Stimulated activated CD4-positive, alpha-beta T cell treated with anti-CD3 and anti-CD28 coated beads, TNF-alpha, amount 100 ng/mL, for 24 hours (primary cell): Measurements from ENCODE around the gene IZUMO1.
"Not testable (repeated sequence)": the region's sequence is repeated elsewhere in the genome, so short reads cannot be mapped to it uniquely, and the experiment has no call there.

Experiments
- DNase-seq, 3 experiments: peaks; one replicate each; pipeline ENCODE4 v3.0.0-alpha.2; 2020; ENCODE audit warnings: low read depth in 3 of 3

Gene IZUMO1

DNA sequence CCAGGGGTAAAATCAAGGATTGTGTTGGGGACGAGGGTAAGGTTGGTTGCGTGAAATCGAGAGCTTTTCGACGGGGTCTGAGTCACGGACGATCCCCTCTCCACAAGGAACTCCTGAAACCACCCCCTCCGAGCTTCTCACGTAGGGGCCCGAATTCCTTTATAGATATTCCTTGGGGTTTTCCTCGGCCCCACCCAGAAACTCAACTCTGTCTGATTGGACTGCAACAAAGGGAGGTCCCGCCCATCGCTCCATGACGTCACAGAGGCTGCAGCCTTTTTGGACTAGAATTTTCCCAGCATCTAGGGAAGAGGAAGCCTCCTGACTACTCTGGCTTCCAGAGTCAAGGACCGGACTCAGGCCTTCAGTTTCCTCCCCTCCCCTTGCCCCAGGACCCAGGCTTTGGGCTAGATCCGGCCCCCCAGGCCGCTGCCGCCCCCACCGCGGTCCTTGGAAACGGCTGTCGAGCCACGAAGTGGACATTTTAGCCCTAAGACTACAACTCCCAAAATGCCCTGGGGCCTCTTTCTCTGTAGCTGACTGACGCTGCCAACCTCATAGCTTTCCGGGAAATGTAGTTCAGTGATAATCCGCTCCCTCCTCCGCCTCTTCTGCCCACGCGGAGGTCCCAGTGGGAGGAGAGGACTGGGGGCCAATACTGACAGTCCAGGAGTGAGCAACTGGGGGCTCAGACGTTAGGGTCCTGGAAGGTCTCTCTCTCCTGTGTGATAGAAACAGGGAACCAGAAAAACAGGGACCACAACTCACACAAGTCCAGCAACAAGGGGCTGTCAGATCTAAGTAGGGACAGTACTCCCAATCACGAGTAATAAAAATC lies at the start of gene IZUMO1:
Gene IZUMO1, minus strand, starts transcription at position 172 of the 838 bp plus-strand sequence. CDS start 1,050 bp downstream, outside the sequence.
- peak in 2 of 3 experiments; percentile 28 to 50 for DNase-seq

- no peak for DNase-seq
Measured at GRCh38 chr19:48795685-48796070, 49.0 kb upstream of the IZUMO1 start.

GRCh38 chr19:48795055-48795684 lies 48.5 kb upstream of the IZUMO1 start:
- DNase-seq = peak; percentile 67 to 81 (median 74)

DNA sequence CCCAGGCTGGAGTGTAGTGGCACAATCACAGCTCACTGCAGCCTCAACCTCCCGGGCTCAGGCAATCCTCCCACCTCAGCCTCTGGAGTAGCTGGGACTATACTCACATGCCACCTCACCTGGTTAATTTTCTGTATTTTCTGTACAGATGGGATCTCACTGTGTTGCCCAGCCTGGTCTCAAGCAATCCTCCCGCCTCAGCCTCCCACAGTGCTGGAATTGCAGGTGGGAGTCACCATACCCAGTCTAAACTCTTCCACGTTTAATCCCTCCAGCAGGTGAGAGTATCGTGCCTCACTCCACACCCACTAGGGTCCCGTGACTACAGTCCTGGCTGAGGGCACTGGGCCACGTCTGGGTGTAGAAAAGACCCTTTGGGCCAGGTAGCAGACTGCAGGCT lies 47.6 kb upstream of the IZUMO1 start:
- no peak for DNase-seq

GRCh38 chr19:48793271-48793670 lies 46.6 kb upstream of the IZUMO1 start:
- no peak for DNase-seq

GRCh38 chr19:48787331-48787730 lies 40.6 kb upstream of the IZUMO1 start:
- DNase-seq = not testable (repeated sequence)

GRCh38 chr19:48786422-48786821 lies 39.7 kb upstream of the IZUMO1 start:
- DNase-seq = not testable (repeated sequence)

DNA sequence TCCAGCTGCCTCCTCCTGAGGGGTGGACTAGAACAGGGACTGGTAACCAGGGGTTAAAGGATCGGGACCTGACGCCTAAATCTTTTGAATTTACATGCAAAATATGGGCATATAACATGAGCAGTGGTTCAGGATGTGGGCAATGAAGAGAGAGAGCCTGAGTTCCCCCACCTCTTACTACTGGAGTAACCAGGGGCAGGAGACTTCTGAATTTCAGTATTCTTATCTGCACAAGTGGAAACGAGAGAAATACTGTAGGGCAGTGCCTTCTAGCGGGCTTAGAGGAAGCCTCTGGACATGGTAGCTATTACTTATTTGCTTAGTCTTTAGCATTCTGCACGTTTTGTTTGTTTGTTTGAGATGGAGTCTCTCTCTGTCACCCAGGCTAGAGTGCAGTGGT lies 37.8 kb upstream of the IZUMO1 start:
- DNase-seq = no peak

DNA sequence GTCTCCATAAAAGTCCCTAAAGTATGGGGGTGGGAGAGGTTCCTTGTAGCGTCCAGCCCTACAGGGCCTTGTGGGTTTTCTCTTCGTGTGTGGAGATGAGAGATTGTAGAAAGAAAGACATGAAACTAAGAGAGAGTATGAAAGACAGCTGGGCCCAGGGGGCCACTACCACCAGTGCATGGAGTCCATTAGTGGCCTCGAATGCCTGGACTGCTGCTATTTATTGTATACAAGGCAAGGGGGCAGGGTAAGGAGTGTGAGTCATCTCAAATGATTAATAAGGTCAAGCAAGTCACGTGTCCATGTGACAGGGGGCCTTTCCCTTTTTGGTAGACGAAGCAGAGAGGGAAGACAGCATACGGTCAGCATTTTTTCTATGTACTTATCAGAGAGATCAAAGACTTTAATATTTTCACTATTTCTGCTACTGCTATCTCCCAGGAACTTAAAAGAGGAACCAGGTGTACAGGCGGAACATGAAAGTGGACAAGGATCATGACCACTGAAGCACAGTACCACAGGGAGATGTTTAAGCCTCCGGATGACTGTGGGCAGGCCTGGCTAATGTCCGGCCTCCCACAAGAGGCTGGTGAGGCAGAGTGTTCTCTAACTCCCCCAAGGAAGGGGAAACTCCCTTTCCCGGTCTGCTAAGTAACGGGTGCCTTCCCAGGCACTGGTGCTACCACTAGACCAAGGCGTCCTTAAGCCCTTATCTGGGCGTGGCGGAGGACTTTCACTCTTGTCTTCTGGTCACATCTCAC lies 34.1 kb upstream of the IZUMO1 start:
- no peak for DNase-seq

GRCh38 chr19:48779636-48780035 lies 32.9 kb upstream of the IZUMO1 start:
- no peak for DNase-seq

DNA sequence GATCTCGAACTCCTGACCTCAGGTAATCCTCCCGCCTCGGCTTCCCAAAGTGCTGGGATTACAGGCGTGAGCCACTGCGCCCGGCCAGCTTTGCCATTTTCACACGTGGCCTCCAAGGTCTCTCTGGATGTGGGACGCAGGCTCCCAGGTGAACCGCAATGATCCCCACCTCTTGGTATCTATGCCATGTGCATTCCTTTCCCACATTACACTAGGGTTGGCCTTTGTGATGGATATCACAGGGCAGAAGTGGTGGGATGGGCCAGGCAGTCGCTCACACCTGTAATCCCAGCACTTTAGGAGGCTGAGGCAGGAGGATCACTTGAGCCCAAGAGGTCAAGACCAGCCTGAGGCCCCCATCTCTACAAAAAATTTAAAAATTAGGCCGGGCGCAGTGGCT lies 31.0 kb upstream of the IZUMO1 start:
- DNase-seq = no peak

- DNase-seq = no peak
Measured at GRCh38 chr19:48777139-48777538, 30.4 kb upstream of the IZUMO1 start.

DNA sequence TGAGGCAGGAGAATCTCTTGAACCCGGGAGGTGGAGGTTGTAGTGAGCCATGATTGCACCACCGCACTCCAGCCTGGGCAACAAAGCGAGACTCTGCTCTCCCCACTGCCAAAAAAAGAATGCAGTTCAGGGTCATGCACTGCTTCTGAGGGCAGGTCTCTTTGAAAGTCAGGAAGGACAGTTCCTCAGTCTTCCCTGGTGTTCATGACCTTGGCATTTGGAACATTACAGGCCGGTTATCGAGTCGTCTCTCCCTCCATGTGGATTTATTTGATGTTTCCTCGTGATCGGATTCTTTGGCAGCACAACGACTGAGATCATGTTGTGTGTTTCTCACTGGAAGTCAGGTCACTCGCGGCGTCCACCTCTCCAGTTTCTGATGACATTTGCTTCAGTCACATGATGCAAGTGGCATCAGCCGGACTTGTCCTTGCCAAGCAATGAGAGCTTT lies 25.8 kb upstream of the IZUMO1 start:
- no peak for DNase-seq

DNA sequence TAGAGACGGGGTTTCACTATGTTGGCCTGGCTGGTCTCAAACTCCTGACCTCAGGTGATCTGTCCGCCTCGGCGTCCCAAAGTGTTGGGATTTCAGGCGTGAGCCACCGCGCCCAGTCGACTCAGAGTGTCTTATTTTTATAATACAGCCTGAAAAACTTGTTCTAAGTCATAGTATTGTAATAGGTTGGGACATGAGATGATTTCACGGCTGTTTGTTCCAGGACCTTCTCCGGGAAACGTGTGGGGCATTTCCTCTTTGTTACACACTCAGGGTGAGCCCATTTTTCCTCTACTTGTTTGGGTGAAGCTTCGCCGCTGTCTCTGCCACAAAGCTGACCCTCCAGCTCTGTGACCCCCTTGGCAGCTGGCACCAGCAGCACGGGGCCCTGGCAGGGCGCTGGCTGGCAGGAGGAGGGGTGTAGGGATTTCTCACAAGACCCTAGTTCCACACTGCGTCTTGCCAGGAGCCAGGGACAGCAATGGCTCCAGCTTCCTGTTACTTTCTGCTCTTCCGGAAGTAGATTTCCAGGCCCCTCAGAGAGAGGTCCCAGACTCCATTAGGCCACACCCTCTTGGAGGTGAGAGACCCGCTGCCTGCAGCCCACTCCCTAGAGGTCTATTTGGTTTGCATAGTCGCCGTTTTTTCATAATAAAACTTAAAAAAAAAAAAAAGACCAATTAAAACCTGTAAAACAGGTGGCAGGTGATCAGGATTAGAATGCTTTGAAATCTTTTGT lies 24.2 kb upstream of the IZUMO1 start:
- no peak for DNase-seq

DNA sequence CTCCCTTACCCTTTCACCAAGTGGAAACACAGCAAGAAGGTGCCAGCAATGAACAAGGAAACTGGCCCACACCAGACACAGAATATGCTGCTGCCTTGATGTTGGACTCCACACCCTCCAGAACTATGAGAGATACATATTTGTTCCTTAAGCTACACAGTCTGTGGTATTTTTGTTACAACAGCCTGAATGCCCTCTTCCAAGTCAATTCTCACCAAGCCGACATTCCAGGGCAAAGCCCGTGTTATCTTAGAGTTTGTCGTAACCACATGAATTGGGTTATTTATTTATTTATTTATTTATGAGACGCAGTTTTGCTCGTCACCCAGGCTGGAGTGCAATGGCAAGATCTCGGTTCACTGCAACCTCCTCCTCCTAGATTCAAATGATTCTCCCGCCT lies 23.6 kb upstream of the IZUMO1 start:
- no peak for DNase-seq

DNA sequence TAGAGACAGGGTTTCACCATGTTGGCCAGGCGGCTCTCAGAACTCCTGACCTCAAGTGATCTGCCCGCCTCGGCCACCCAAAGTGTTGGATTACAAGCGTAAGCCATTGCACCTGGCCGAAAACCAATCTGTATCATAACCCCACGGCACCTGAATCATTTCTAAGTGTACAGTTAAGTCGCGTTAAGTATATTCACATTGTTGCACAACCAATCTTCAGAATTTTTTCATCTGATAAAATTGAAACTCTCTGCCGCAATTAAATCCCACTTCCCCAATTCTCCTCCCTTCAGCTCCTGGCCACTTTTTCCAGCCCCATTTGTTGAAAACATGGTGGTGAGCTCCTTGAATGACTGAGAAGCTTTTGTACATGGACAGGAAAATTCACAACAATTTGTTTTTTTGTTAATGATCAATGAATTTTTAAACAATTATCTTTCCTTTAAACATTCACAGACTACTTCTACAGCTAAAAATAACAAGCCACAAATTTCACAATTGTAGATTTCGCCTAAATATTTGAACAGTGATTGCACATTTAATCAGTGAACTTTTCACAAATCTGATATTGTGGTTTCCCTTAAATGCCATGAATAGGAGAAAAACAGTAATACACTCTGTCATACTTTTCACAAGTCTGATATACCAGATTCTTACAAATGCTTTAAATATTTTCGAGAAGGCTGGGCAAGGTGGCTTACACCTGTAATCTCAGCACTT lies 22.4 kb upstream of the IZUMO1 start:
- no peak for DNase-seq

DNA sequence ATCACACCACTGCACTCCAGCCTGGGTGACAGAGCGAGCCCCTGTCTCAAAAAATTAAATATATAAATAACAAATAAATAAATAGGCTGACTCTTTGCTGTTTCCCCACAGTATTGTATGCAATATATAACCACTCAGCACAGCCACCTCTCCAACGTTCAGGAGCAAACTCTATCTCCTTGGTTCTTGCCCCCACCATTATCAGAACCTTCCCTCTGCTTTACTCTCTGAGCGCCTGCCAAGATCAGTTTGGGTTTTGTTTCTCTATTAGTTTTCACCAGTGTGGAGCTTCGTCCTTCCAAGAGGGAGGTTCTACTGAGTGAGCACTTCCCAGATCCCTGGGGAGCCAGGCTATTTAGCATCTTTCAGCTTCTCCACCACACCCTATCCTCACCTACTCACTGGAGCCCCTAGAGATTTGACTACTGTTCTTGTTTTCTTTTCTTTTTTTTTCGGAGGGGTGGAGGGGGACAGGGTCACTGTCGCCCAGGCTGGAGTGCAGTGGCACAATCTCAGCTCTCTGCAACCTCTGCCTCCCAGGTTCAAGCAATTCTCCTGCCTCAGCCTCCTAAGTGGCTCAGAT lies 21.6 kb upstream of the IZUMO1 start:
- not testable (repeated sequence) for DNase-seq

DNA sequence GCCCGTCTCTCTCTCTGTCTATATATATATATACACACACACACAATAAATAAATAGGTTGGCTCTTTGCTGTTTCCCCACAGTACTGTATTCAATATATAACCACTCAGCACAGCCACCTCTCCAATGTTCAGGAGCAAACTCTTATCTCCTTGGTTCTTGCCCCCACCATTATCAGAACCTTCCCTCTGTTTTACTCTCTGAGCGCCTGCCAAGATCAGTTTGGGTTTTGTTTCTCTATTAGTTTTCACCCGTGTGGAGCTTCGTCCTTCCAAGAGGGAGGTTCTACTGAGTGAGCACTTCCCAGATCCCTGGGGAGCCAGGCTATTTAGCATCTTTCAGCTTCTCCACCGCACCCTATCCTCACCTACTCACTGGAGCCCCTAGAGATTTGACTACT lies 19.1 kb upstream of the IZUMO1 start:
- DNase-seq = not testable (repeated sequence)

DNA sequence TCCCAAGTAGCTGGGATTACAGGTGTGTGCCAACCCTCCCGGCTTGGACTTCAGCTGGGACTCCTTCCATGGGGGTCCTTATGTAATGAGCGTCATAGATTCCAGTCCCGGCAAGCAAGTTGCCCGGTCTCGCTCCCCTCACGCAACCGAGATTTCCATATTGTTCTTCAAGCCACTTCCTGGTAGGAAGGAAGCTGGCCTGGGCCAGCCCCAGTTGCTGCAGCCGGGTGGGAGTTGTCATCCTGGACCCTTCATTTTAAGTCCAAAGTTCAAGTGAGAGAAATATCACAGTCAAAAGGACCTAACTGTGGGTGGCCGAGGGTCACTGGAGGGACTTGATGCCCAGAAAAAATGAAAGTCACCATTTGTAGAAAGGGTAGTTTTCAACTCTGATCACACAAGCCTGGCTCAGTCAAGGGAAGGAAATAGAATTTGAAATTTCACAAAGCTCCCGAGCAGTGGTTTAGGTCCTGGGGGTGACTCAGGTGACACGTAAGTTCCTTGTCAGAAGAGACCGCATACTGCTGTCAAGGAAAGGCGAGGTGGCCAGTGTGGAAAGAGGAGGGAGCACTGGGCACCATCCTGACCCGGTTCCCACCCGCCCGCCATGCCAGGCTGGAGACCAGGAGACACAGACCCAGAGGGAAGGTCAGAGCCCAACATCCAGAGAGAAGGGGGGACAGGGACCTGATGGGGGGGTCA lies 13.9 kb upstream of the IZUMO1 start:
- DNase-seq = no peak

DNA sequence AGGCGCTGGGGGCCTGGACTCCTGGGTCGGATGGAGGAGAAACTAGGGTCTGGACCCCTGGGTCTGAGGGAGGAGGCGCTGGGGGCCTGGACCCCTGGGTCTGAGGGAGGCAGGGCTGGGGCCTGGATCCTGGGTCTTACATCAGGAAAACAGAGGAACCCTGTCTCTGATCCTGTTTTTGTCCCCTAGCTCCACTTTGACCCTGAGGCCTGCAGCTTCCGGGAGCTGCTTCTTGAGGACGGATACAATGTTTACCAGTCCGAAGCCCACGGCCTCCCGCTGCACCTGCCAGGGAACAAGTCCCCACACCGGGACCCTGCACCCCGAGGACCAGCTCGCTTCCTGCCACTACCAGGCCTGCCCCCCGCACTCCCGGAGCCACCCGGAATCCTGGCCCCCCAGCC lies 11.0 kb upstream of the IZUMO1 start:
- no peak for DNase-seq
